SK-N-MC (cell line): ENCODE data around the gene ZNF358.

Experiments
- DNase-seq: peaks from one replicate; pipeline ENCODE4 v3.0.0-alpha.2; 2011; ENCODE audit warnings: low read depth, low spot score
- H3K27ac ChIP-seq: fragments of 200-600 bp; sonication (generic); 2 replicates; pipeline ENCODE4 v1.5.1; 2016; ENCODE audit warnings: mixed run types
- H3K36me3 ChIP-seq: fragments of 200-600 bp; sonication (generic); 2 replicates; pipeline ENCODE4 v1.6.1; 2017; ENCODE audit warnings: antibody characterized with exemption, low read length, mixed read lengths; ENCODE audit not compliant: insufficient read depth
- H3K4me3 ChIP-seq: fragments of 200-600 bp; sonication (generic); 2 replicates; pipeline ENCODE4 v1.5.1; 2016
- H3K9ac ChIP-seq: fragments of 200-600 bp; sonication (generic); 2 replicates; pipeline ENCODE4 v1.8.0; 2017; ENCODE audit warnings: mixed run types, mixed read lengths; ENCODE audit not compliant: insufficient read length
- H3K9me3 ChIP-seq: fragments of 200-600 bp; sonication (generic); 2 replicates; pipeline ENCODE4 v1.6.1; 2017; ENCODE audit warnings: low read depth, mild to moderate bottlenecking, antibody characterized with exemption, low read length, moderate library complexity, mixed read lengths
- EZH2 ChIP-seq: fragments of 200-600 bp; sonication (generic); IDR thresholded peaks from one replicate; pipeline ENCODE4 v1.6.1; 2017; ENCODE audit warnings: antibody characterized with exemption
- FOXP2 ChIP-seq: optimal IDR thresholded peaks from 2 replicates; pipeline ENCODE3; 2011; ENCODE audit warnings: mild to moderate bottlenecking, moderate library complexity; ENCODE audit not compliant: insufficient read depth; ENCODE audit errors: extremely low read length, control extremely low read depth
- POLR2AphosphoS5 ChIP-seq: IDR thresholded peaks from 2 replicates; pipeline ENCODE4 v1.6.1; 2012; ENCODE audit warnings: mild to moderate bottlenecking, low read depth, low read length, borderline replicate concordance

ZNF358 gene

DNA sequence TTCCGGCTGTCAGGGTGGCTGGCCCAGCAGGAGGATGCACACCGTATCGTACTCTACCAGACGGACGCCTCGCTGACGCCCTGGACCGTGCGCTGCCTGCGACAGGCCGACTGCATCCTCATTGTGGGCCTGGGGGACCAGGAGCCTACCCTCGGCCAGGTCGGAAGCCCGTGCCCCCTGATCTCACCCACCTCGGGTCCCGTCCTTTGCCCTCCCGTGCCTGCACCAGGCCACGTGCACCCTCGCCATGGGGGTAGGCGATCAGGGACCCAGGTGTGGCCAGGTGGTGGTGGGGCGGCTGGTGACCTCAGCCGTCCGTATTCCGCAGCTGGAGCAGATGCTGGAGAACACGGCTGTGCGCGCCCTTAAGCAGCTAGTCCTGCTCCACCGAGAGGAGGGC is 38.7 kb downstream of the ZNF358 start:
- TF ChIP-seq POLR2AphosphoS5 (no peak), EZH2 (no peak), FOXP2 (no peak)
- Histone ChIP-seq H3K27ac (no peak overlapping the region), H3K9me3 (no peaks in the 10 kb centered on the region), H3K9ac (no peak overlapping the region), H3K4me3 (no peak overlapping the region), H3K36me3 (no peaks in the 10 kb centered on the region; the same call in 1 of the 2 replicates)
- DNase-seq, result no peak

- H3K27ac ChIP-seq, result no peak overlapping the region
- no peak overlapping the region for H3K4me3 ChIP-seq
- H3K9ac ChIP-seq, result no peak overlapping the region
- no peaks in the 10 kb centered on the region for H3K9me3 ChIP-seq
- H3K36me3 ChIP-seq, result no peaks in the 10 kb centered on the region; the same call in 1 of the 2 replicates
- no peak for TF ChIP-seq FOXP2
- TF ChIP-seq POLR2AphosphoS5, result no peak
- TF ChIP-seq EZH2, result no peak
- DNase-seq, result no peak
These were observed 39.3 kb downstream of the ZNF358 start for GRCh38 chr19:7554990-7555864.

GRCh38 chr19:7556696-7557315 is 40.9 kb downstream of the ZNF358 start:
- no peaks in the 10 kb centered on the region for H3K9me3 ChIP-seq
- no peak overlapping the region for H3K4me3 ChIP-seq
- no peak overlapping the region for H3K9ac ChIP-seq
- H3K36me3 ChIP-seq, result no peaks in the 10 kb centered on the region; the same call in 1 of the 2 replicates
- DNase-seq, result no peak
- H3K27ac ChIP-seq, result no peak overlapping the region
- TF ChIP-seq FOXP2 (no peak), POLR2AphosphoS5 (no peak), EZH2 (no peak)

DNA sequence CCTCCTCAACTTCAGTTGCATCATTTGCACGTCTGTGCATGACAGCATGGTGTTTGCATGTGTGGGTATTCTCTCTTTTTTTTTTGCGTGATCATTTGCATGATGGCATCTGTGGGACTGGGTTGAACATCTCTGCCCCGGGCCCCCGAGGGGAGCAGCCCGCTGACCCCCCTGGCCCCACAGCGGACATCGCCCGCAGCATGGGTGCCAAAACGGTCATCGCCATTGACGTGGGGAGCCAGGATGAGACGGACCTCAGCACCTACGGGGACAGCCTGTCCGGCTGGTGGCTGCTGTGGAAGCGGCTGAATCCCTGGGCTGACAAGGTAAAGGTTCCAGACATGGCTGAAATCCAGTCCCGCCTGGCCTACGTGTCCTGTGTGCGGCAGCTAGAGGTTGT is 42.8 kb downstream of the ZNF358 start:
- H3K9ac ChIP-seq, result no peak overlapping the region
- TF ChIP-seq POLR2AphosphoS5, result no peak
- no peak for TF ChIP-seq EZH2
- TF ChIP-seq FOXP2, result no peak
- H3K9me3 ChIP-seq, result no peaks in the 10 kb centered on the region
- H3K4me3 ChIP-seq, result no peak overlapping the region
- DNase-seq, result no peak
- no peak overlapping the region for H3K27ac ChIP-seq
- no peaks in the 10 kb centered on the region; the same call in 1 of the 2 replicates for H3K36me3 ChIP-seq

GRCh38 chr19:7559102-7559501 is 43.2 kb downstream of the ZNF358 start:
- H3K9ac ChIP-seq, result no peak overlapping the region
- no peaks in the 10 kb centered on the region; the same call in 1 of the 2 replicates for H3K36me3 ChIP-seq
- no peak for DNase-seq
- TF ChIP-seq EZH2, result no peak
- TF ChIP-seq FOXP2, result no peak
- TF ChIP-seq POLR2AphosphoS5, result no peak
- no peak overlapping the region for H3K4me3 ChIP-seq
- no peaks in the 10 kb centered on the region for H3K9me3 ChIP-seq
- H3K27ac ChIP-seq, result no peak overlapping the region

DNA sequence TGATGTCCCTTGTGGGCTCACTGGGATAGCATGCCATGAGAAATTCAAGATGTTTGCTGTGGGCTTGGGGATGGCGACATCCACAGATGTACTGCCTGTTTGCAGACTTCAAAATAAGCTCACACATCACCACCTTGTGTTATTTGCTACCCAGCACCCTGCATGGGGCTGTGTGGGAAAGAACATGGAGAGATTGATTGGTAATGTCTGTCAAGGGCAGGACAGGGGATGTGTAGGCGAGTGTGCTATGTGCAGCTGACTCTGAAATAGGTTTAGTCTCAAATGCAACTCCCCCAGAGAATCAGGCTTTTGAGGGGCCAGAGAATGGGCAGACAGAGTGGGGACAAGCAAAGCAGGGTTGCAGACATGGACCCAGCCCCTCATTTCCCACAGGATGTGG is 44.4 kb downstream of the ZNF358 start:
- no peak for DNase-seq
- Histone ChIP-seq H3K36me3 (no peaks in the 10 kb centered on the region; the same call in 1 of the 2 replicates), H3K9me3 (no peaks in the 10 kb centered on the region), H3K27ac (no peak overlapping the region), H3K9ac (no peak overlapping the region), H3K4me3 (no peak overlapping the region)
- no peak for TF ChIP-seq EZH2
- TF ChIP-seq FOXP2, result no peak
- no peak for TF ChIP-seq POLR2AphosphoS5

DNA sequence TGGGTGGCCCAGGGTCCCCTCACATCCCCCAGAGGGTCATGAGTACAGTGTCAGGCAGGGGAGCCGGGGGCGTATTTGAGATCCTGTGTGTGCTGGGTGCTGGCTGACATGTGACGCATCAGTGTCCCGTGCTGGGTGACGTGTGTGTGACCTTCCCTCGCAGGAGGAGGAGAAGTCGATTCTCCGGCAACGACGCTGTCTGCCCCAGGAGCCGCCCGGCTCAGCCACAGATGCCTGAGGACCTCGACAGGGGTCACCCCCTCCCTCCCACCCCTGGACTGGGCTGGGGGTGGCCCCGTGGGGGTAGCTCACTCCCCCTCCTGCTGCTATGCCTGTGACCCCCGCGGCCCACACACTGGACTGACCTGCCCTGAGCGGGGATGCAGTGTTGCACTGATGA is 45.4 kb downstream of the ZNF358 start:
- no peaks in the 10 kb centered on the region; the same call in 1 of the 2 replicates for H3K36me3 ChIP-seq
- H3K9me3 ChIP-seq, result no peaks in the 10 kb centered on the region
- H3K9ac ChIP-seq, result no peak overlapping the region
- no peak overlapping the region for H3K4me3 ChIP-seq
- no peak overlapping the region for H3K27ac ChIP-seq
- DNase-seq, result no peak
- TF ChIP-seq POLR2AphosphoS5, result no peak
- TF ChIP-seq FOXP2, result no peak
- TF ChIP-seq EZH2, result no peak

GRCh38 chr19:7562646-7563393 is 46.9 kb downstream of the ZNF358 start:
- Histone ChIP-seq H3K9ac (no peak overlapping the region), H3K9me3 (no peaks in the 10 kb centered on the region), H3K4me3 (no peak overlapping the region), H3K36me3 (no peaks in the 10 kb centered on the region), H3K27ac (no peak overlapping the region)
- DNase-seq, result no peak
- TF ChIP-seq EZH2, result no peak
- no peak for TF ChIP-seq FOXP2
- TF ChIP-seq POLR2AphosphoS5, result no peak
